ENCODE data around the gene BAIAP3.

The BAIAP3 gene

GRCh38 chr16:1371054-1371978 lies 37.9 kb downstream of the BAIAP3 start:
- no peak for DNase-seq (ENCODE audit: low spot score)

- DNase-seq (ENCODE audit: low spot score), result no peak
Observed at GRCh38 chr16:1372292-1372950, 39.0 kb downstream of the BAIAP3 start.

GRCh38 chr16:1374418-1375297 lies 41.2 kb downstream of the BAIAP3 start:
- DNase-seq (ENCODE audit: low spot score), result no peak

GRCh38 chr16:1375298-1375640 lies 41.8 kb downstream of the BAIAP3 start:
- DNase-seq (ENCODE audit: low spot score), result no peak

GRCh38 chr16:1375741-1376410 lies 42.4 kb downstream of the BAIAP3 start:
- DNase-seq (ENCODE audit: low spot score), result no peak

GRCh38 chr16:1377406-1378010 lies 44.1 kb downstream of the BAIAP3 start:
- DNase-seq (ENCODE audit: low spot score), result no peak

GRCh38 chr16:1378087-1378803 lies 44.8 kb downstream of the BAIAP3 start:
- no peak for DNase-seq (ENCODE audit: low spot score)

GRCh38 chr16:1378804-1379303 lies 45.4 kb downstream of the BAIAP3 start:
- peak; percentile 69 for DNase-seq (ENCODE audit: low spot score)

- DNase-seq (ENCODE audit: low spot score), result peak; percentile 56
Observed at GRCh38 chr16:1379304-1380076, 46.0 kb downstream of the BAIAP3 start.

- no peak for DNase-seq (ENCODE audit: low spot score)
Observed at GRCh38 chr16:1380195-1380594, 46.8 kb downstream of the BAIAP3 start.

- no peak for DNase-seq (ENCODE audit: low spot score)
Observed at GRCh38 chr16:1381612-1382406, 48.4 kb downstream of the BAIAP3 start.

GRCh38 chr16:1383556-1383955 lies 50.1 kb downstream of the BAIAP3 start:
- DNase-seq (ENCODE audit: low spot score), result no peak

GRCh38 chr16:1385232-1385631 lies 51.8 kb downstream of the BAIAP3 start:
- DNase-seq (ENCODE audit: low spot score), result no peak

GRCh38 chr16:1387331-1387730 lies 53.9 kb downstream of the BAIAP3 start:
- no peak for DNase-seq (ENCODE audit: low spot score)

GRCh38 chr16:1389762-1390161 lies 56.3 kb downstream of the BAIAP3 start:
- DNase-seq (ENCODE audit: low spot score), result no peak

GRCh38 chr16:1390239-1390779 lies 56.9 kb downstream of the BAIAP3 start:
- no peak for DNase-seq (ENCODE audit: low spot score)

GRCh38 chr16:1392826-1393225 lies 59.4 kb downstream of the BAIAP3 start:
- DNase-seq (ENCODE audit: low spot score), result no peak

GRCh38 chr16:1393613-1394176 lies 60.2 kb downstream of the BAIAP3 start:
- no peak for DNase-seq (ENCODE audit: low spot score)

Measured in kidney capillary endothelial cell (primary cell).